Progenitor cell of endocrine pancreas (in vitro differentiated cells): ENCODE results near the gene SNX20. TPM values are rescaled to one million over a fixed set of nuclear protein-coding genes. Genes with fewer than 3 reads are reported as not detected.

Experiments
- DNase-seq: peaks from one replicate; pipeline ENCODE4 v3.0.0; 2021; ENCODE audit warnings: low spot score; ENCODE audit not compliant: unreplicated experiment
- H3K27ac Mint-ChIP-seq: 2 replicates; pipeline ENCODE4 v1.8.0; 2021; ENCODE audit warnings: mild to moderate bottlenecking, moderate library complexity, mixed read lengths
- H3K27me3 Mint-ChIP-seq: 2 replicates; pipeline ENCODE4 v1.8.0; 2021; ENCODE audit warnings: mixed read lengths
- H3K36me3 Mint-ChIP-seq: 2 replicates; pipeline ENCODE4 v1.8.0; 2022; ENCODE audit warnings: mixed read lengths; ENCODE audit not compliant: insufficient read depth
- H3K4me1 Mint-ChIP-seq: 2 replicates; pipeline ENCODE4 v1.8.0; 2021; ENCODE audit warnings: low read depth, mixed read lengths
- H3K4me3 Mint-ChIP-seq: 2 replicates; pipeline ENCODE4 v1.8.0; 2021; ENCODE audit warnings: low read depth, mild to moderate bottlenecking, moderate library complexity, mixed read lengths
- H3K9me3 Mint-ChIP-seq: 2 replicates; pipeline ENCODE4 v1.8.0; 2021; ENCODE audit warnings: low read depth, mixed read lengths
- long read RNA-seq: library from polyadenylated mRNA; unstranded; transcript quantifications from one replicate; pipeline ENCODE4 v2.0.0, GENCODE V29; 2020
- total RNA-seq: library from RNA; stranded (reverse); gene quantifications from 2 replicates; pipeline ENCODE4 v1.2.1, GENCODE V29; 2021
- TF ChIP-seq, protein P1 (sequence below): fragments of 200-600 bp; sonication (generic); IDR thresholded peaks from one replicate; pipeline ENCODE4 v1.5.0; 2021; ENCODE audit warnings: antibody characterized with exemption, mild to moderate bottlenecking; ENCODE audit not compliant: unreplicated experiment

Gene SNX20
- total RNA-seq = not detected in 2 replicates
- long read RNA-seq = 0 reads

- TF ChIP-seq, protein P1, sequence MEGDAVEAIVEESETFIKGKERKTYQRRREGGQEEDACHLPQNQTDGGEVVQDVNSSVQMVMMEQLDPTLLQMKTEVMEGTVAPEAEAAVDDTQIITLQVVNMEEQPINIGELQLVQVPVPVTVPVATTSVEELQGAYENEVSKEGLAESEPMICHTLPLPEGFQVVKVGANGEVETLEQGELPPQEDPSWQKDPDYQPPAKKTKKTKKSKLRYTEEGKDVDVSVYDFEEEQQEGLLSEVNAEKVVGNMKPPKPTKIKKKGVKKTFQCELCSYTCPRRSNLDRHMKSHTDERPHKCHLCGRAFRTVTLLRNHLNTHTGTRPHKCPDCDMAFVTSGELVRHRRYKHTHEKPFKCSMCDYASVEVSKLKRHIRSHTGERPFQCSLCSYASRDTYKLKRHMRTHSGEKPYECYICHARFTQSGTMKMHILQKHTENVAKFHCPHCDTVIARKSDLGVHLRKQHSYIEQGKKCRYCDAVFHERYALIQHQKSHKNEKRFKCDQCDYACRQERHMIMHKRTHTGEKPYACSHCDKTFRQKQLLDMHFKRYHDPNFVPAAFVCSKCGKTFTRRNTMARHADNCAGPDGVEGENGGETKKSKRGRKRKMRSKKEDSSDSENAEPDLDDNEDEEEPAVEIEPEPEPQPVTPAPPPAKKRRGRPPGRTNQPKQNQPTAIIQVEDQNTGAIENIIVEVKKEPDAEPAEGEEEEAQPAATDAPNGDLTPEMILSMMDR = no peak
- no peaks in the 10 kb centered on the region for H3K36me3 Mint-ChIP-seq
Observed at GRCh38 chr16:50681021-50681885, at the start of gene SNX20. SNX20 (minus strand) TSS chr16:50681312; CDS start chr16:50677526, 3,786 bp downstream.

DNA sequence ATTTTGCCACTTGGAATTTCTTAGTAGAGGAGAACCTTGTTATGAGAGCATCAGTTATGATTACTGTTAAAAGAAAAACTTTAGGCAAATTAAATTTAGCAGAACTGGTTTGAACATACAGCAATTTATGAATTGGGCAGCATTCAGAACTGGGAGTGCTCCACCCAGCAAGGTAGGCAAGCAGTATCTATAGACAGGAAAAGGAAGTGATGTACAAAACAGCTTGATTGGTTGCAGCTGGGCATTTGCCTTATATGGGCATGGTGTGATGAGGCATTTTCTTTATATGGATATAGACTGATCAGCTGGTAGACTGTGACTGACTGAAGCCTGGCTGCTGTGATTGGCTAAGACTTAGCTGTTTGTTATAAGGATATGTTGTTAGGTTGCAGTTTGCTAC lies 43.2 kb upstream of the SNX20 start:
- peaks cover 4% of the 10 kb centered on the region for H3K4me1 Mint-ChIP-seq
- no peak overlapping the region for H3K27ac Mint-ChIP-seq
- H3K27me3 Mint-ChIP-seq = peaks cover 2% of the 10 kb centered on the region
- no peak overlapping the region for H3K4me3 Mint-ChIP-seq
- H3K36me3 Mint-ChIP-seq = no peaks in the 10 kb centered on the region
- H3K9me3 Mint-ChIP-seq = peaks cover 10% of the 10 kb centered on the region
- TF ChIP-seq, protein P1 = no peak
- DNase-seq = no peak

More at GRCh38 chr16:50681021-50681885, at the start of gene SNX20:
- Mint-ChIP-seq H3K27ac (no peak within 1 kb of the TSS), H3K27me3 (peaks cover 10% of the 10 kb centered on the region), H3K9me3 (no peaks in the 10 kb centered on the region), H3K4me1 (peaks cover 1% of the 10 kb centered on the region), H3K4me3 (no peak within 1 kb of the TSS)
- DNase-seq = no peak

DNA sequence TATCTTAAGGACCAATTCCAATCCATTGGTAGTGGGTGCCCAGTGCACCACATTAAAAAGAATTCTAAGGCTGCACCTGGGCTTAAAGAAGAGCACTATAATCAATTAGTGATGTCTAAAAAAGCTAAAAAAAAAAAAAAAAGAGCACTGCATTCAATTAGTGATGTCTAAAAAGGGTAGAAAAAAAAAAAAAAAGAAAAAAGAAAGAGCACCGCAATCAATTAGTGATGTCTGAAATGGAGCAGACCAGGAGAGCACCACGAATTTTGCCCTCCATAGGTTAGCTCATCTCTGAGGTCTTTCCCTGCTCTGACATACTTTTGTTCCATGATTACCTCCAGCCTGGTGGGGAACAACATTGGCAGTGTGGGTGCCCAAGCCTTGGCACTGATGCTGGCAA lies 41.8 kb upstream of the SNX20 start:
- no peaks in the 10 kb centered on the region for H3K36me3 Mint-ChIP-seq
- peaks cover 5% of the 10 kb centered on the region for H3K27me3 Mint-ChIP-seq
- peaks cover 6% of the 10 kb centered on the region for H3K9me3 Mint-ChIP-seq
- TF ChIP-seq, protein P1 = no peak
- no peak overlapping the region for H3K27ac Mint-ChIP-seq
- no peak overlapping the region for H3K4me3 Mint-ChIP-seq
- no peak for DNase-seq
- peaks cover 7% of the 10 kb centered on the region for H3K4me1 Mint-ChIP-seq

GRCh38 chr16:50722405-50722737 lies 41.3 kb upstream of the SNX20 start:
- H3K27me3 Mint-ChIP-seq = peaks cover 6% of the 10 kb centered on the region
- TF ChIP-seq, protein P1 = no peak
- no peak overlapping the region for H3K4me3 Mint-ChIP-seq
- no peak for DNase-seq
- no peaks in the 10 kb centered on the region for H3K36me3 Mint-ChIP-seq
- H3K4me1 Mint-ChIP-seq = peaks cover 7% of the 10 kb centered on the region
- H3K9me3 Mint-ChIP-seq = peaks cover 6% of the 10 kb centered on the region
- no peak overlapping the region for H3K27ac Mint-ChIP-seq

DNA sequence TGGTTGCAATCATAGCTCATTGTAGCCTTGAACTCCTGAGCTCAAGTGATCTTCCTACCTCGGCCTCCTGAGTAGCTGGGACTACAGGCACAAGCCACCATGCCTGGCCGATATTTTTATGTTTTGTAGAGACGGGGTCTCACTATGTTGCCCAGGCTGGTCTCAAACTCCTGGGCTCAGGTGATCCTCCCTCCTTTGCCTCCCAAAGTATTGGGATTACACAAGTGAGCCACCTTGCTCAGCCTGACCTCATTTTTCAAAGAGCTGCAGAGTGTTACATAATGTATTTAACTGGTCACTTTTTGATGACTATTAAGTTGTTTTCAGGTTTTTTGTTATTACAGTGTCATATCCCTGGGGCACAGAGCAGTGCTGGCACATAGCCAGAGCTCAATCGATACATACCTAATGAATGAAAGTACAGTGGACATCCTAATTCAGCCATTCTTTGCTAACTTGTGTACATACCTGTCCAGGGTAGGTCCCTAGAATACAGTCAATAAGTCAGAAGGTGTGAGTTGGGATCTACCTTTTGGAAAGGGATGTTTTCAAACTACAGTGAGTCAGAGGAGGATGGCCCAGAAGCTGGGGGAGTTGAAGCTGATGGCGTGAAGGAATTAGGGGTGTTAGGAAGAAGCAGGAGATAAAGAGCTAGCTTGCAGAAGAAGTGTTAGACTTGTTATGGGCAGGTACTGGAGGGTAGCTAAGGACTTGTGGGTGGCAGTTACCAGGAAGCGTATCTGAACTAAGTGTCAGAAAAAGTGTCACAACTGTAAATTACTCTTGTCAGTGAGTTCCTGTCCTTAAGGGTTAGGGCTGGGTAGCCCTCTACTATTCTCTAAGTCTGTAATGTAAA lies 40.7 kb upstream of the SNX20 start:
- no peak overlapping the region for H3K4me3 Mint-ChIP-seq
- H3K27me3 Mint-ChIP-seq = peaks cover 6% of the 10 kb centered on the region
- no peak for DNase-seq
- peaks cover 6% of the 10 kb centered on the region for H3K9me3 Mint-ChIP-seq
- H3K27ac Mint-ChIP-seq = no peak overlapping the region
- H3K36me3 Mint-ChIP-seq = no peaks in the 10 kb centered on the region
- TF ChIP-seq, protein P1 = no peak
- peaks cover 7% of the 10 kb centered on the region for H3K4me1 Mint-ChIP-seq
